ENCODE measurements around the gene FAM83C.
A peak's percentile ranks its signal among the peaks of the same experiment; 100 is the strongest.

The FAM83C gene

GRCh38 chr20:35291654-35292503 is at the start of gene FAM83C:
Gene FAM83C, minus strand, starts transcription at chr20:35292425. Its CDS starts 121 bp downstream, at chr20:35292304.
- no peak for ATAC-seq

- no peak for ATAC-seq
These were observed 49.3 kb upstream of the FAM83C start for GRCh38 chr20:35341366-35342028.

- ATAC-seq, result no peak
These were observed 48.2 kb upstream of the FAM83C start for GRCh38 chr20:35340436-35340835.

- ATAC-seq, result no peak
These were observed 47.4 kb upstream of the FAM83C start for GRCh38 chr20:35339636-35340035.

- no peak for ATAC-seq
These were observed 46.8 kb upstream of the FAM83C start for GRCh38 chr20:35339007-35339406.

GRCh38 chr20:35334311-35335101 is 42.3 kb upstream of the FAM83C start:
- no peak for ATAC-seq

GRCh38 chr20:35333606-35334005 is 41.4 kb upstream of the FAM83C start:
- ATAC-seq, result no peak

GRCh38 chr20:35332540-35333200 is 40.4 kb upstream of the FAM83C start:
- ATAC-seq, result no peak

GRCh38 chr20:35329435-35330139 is 37.4 kb upstream of the FAM83C start:
- ATAC-seq, result peak; percentile 77 to 81

- no peak for ATAC-seq
These were observed 36.5 kb upstream of the FAM83C start for GRCh38 chr20:35328689-35329088.

- ATAC-seq, result peak; percentile 32 to 58
These were observed 36.0 kb upstream of the FAM83C start for GRCh38 chr20:35328095-35328685.

- no peak for ATAC-seq
These were observed 35.1 kb upstream of the FAM83C start for GRCh38 chr20:35327074-35327976.

GRCh38 chr20:35326740-35327073 is 34.5 kb upstream of the FAM83C start:
- ATAC-seq, result no peak

- ATAC-seq, result no peak
These were observed 34.0 kb upstream of the FAM83C start for GRCh38 chr20:35326021-35326739.

GRCh38 chr20:35325401-35325800 is 33.2 kb upstream of the FAM83C start:
- ATAC-seq, result no peak

GRCh38 chr20:35320396-35321126 is 28.3 kb upstream of the FAM83C start:
- no peak for ATAC-seq

- ATAC-seq, result no peak
These were observed 27.6 kb upstream of the FAM83C start for GRCh38 chr20:35319871-35320197.

GRCh38 chr20:35319192-35319870 is 27.1 kb upstream of the FAM83C start:
- peak in 1 of 2 donors; percentile 58 for ATAC-seq
